Astrocyte (in vitro differentiated cells and primary cell): Measurements from ENCODE around the gene ZMYND8.
"Not testable (repeated sequence)": the region's sequence is repeated elsewhere in the genome, so short reads cannot be mapped to it uniquely, and the experiment has no call there.

Experiments used
- EZH2 ChIP-seq: IDR thresholded peaks from 2 replicates; pipeline ENCODE4 v1.6.1; 2012; ENCODE audit warnings: mild to moderate bottlenecking, low read length, inconsistent platforms; ENCODE audit not compliant: insufficient read depth
- TF ChIP-seq, protein P1 (sequence below): IDR thresholded peaks from 2 replicates; pipeline ENCODE4 v1.5.1; 2011; ENCODE audit warnings: low read depth, mild to moderate bottlenecking, inconsistent platforms, low read length, moderate library complexity; ENCODE audit not compliant: insufficient read depth

DNA sequence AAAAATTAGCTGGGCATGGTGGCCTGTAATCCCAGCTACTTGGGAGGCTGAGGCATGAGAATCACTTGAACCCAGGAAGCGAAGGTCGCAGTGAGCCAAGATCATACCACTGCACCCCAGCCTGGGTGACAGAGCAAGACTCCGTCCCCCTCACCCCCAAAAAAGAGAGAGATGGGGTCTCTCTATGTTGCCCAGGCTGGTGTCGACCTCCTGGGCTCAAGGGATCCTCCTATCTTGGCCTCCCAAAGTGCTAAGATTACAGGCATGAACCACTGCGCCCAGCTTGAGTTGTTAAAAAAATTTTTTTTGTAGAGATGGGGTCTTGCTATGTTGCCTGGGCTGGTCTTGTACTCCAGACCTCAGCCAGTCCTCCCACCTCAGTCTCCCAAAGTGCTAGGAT lies 29.5 kb upstream of the ZMYND8 start:
- TF ChIP-seq, protein P1, sequence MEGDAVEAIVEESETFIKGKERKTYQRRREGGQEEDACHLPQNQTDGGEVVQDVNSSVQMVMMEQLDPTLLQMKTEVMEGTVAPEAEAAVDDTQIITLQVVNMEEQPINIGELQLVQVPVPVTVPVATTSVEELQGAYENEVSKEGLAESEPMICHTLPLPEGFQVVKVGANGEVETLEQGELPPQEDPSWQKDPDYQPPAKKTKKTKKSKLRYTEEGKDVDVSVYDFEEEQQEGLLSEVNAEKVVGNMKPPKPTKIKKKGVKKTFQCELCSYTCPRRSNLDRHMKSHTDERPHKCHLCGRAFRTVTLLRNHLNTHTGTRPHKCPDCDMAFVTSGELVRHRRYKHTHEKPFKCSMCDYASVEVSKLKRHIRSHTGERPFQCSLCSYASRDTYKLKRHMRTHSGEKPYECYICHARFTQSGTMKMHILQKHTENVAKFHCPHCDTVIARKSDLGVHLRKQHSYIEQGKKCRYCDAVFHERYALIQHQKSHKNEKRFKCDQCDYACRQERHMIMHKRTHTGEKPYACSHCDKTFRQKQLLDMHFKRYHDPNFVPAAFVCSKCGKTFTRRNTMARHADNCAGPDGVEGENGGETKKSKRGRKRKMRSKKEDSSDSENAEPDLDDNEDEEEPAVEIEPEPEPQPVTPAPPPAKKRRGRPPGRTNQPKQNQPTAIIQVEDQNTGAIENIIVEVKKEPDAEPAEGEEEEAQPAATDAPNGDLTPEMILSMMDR = not testable (repeated sequence)
- not testable (repeated sequence) for TF ChIP-seq EZH2
